ENCODE results near the gene CAPN2.

DNA sequence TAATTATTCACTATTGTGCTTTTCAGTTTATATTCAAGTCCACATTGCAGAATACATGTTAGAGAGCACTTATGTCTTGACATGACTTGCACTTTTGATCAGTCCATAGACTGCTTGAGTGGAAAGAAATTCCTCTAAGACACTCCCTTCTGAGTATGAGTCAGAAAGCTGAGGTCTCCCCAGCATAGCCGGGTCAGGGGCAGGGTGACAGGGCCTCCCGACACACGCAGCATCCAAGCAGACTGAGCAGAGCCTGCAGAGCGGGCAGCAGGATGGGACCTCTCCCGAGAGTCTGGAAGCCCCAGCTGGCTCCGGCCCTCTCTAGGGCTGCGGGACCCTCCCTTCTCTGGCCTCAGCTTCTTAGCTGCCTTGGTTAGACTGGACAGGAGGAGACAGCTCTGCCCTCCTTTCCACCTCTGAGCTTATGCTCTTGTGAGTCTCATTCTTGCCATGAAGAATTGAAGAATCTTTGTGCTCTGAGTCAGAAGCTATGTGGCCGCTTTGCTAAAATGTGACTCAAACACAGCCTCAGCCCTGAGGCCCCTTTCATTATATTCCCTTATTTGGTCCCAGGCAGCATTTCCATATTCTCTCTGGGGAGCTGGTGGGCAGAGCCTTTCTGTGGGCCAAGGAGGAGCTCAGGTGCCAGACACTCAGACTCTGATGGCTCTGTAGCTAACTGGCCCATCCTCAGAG lies 11.2 kb upstream of the CAPN2 start:
- TF ChIP-seq CTCF (conservative IDR thresholded peaks at IDR 0.05) (no peak), ZFX (IDR thresholded peaks at IDR 0.05) (no peak)

Data from C4-2B (cell line).